PC-3 (cell line): ENCODE data around the gene WDR27. TPM values are rescaled to one million over a fixed set of nuclear protein-coding genes. Genes with fewer than 3 reads are reported as not detected.

ENCODE experiments used
- ATAC-seq: fragments of 200-7000 bp; cut with Tn5 transposase; 2 replicates; pipeline ENCODE4 v1.9.1; 2020; ENCODE audit warnings: mild to moderate bottlenecking, moderate library complexity
- BruUV-seq: library from RNA; stranded (reverse); fragments of 400-500 nt; replicated peaks from 2 replicates; lab custom pipeline; 2021; lab: Mats Ljungman, UMichigan
- CTCF ChIA-PET: fragments of 300-600 bp; sonication (Branson Sonifier 250); formaldehyde crosslinking; loops from one replicate; lab custom pipeline; 2022; ENCODE audit warnings: antibody characterized with exemption; lab: Charles Lee
- POLR2A ChIA-PET: fragments of 300-600 bp; sonication (Branson Sonifier 250); formaldehyde crosslinking; loops from one replicate; lab custom pipeline; 2022; ENCODE audit warnings: antibody characterized with exemption; ENCODE audit not compliant: unreplicated experiment; lab: Charles Lee
- DNase-seq: peaks from one replicate; pipeline ENCODE4 v3.0.0-alpha.2; 2015
- H2AFZ ChIP-seq: fragments of 300-600 bp; sonication (generic); 2 replicates; pipeline ENCODE4 v1.6.0; 2016; ENCODE audit warnings: antibody characterized with exemption, low read length
- H3F3A ChIP-seq: fragments of 300-600 bp; sonication (generic); one replicate; pipeline ENCODE4 v1.6.0; 2017; ENCODE audit warnings: antibody characterized with exemption, low read length, control low read depth, mild to moderate bottlenecking; ENCODE audit not compliant: unreplicated experiment
- H3K27ac ChIP-seq: fragments of 300-600 bp; sonication (generic); 2 replicates; pipeline ENCODE4 v1.5.1; 2016; ENCODE audit warnings: mild to moderate bottlenecking, low read length
- H3K27me3 ChIP-seq: fragments of 300-600 bp; sonication (generic); 2 replicates; pipeline ENCODE4 v1.6.1; 2016; ENCODE audit warnings: low read length, mixed read lengths
- H3K36me3 ChIP-seq: fragments of 300-600 bp; sonication (generic); 2 replicates; pipeline ENCODE4 v1.6.1; 2016; ENCODE audit warnings: low read depth, mixed run types, low read length, mixed read lengths
- H3K4me1 ChIP-seq: fragments of 300-600 bp; sonication (generic); 2 replicates; pipeline ENCODE4 v1.5.1; 2016; ENCODE audit warnings: low read length; ENCODE audit not compliant: insufficient read depth
- H3K4me2 ChIP-seq: fragments of 300-600 bp; sonication (generic); 2 replicates; pipeline ENCODE4 v1.6.0; 2016; ENCODE audit warnings: low read length
- H3K4me3 ChIP-seq: fragments of 300-600 bp; sonication (generic); 2 replicates; pipeline ENCODE4 v1.5.1; 2016; ENCODE audit warnings: mild to moderate bottlenecking, low read length, mixed read lengths
- H3K79me2 ChIP-seq: fragments of 300-600 bp; sonication (generic); 2 replicates; pipeline ENCODE4 v1.6.1; 2017; ENCODE audit warnings: low read length, mixed read lengths
- H3K9ac ChIP-seq: fragments of 300-600 bp; sonication (generic); 2 replicates; pipeline ENCODE4 v1.6.0; 2016; ENCODE audit warnings: mild to moderate bottlenecking, low read length
- H3K9me2 ChIP-seq: fragments of 300-600 bp; sonication (generic); replicated peaks from 2 replicates; pipeline ENCODE4 v1.6.1; 2016; ENCODE audit warnings: mixed run types, low read length, mixed read lengths
- H3K9me3 ChIP-seq: fragments of 300-600 bp; sonication (generic); 2 replicates; pipeline ENCODE4 v1.6.1; 2016; ENCODE audit warnings: low read length, mixed read lengths
- H4K20me1 ChIP-seq: fragments of 300-600 bp; sonication (generic); 2 replicates; pipeline ENCODE4 v1.6.1; 2016; ENCODE audit warnings: low read length, mixed read lengths
- EZH2 ChIP-seq: fragments of 300-600 bp; sonication (generic); IDR thresholded peaks from one replicate; pipeline ENCODE4 v1.6.1; 2017; ENCODE audit warnings: antibody characterized with exemption, mild to moderate bottlenecking, low read length; ENCODE audit not compliant: unreplicated experiment
- EZH2phosphoT487 ChIP-seq: fragments of 300-600 bp; sonication (generic); IDR thresholded peaks from 2 replicates; pipeline ENCODE4 v1.6.1; 2018; ENCODE audit warnings: mild to moderate bottlenecking, antibody characterized with exemption, low read length, borderline replicate concordance
- intact Hi-C: fragments of 100-400 bp; cut with micrococcal nuclease; formaldehyde crosslinking; loops from 2 replicates; pipeline ENCODE4 v1.9.0; 2023
- total RNA-seq: library from RNA; depleted of rRNA; stranded (reverse); fragments of >200 nt; gene quantifications from 2 replicates; pipeline ENCODE4 v1.2.3, GENCODE V29; 2014
- TF ChIP-seq, protein P1 (sequence below): fragments of 300-600 bp; sonication (generic); conservative IDR thresholded peaks from 2 replicates; pipeline ENCODE4 v1.5.1; 2017; ENCODE audit warnings: antibody characterized with exemption, low read depth, mild to moderate bottlenecking, low read length

Gene WDR27
- total RNA-seq, 1 experiment from 2014 or later = 20.0 TPM

GRCh38 chr6:169473663-169474062 is 228.2 kb downstream of the WDR27 start:
- H3K4me3 ChIP-seq = no peak overlapping the region
- H2AFZ ChIP-seq = no peak overlapping the region
- intact Hi-C loops = no loop called here
- no peaks in the 10 kb centered on the region for H3K4me1 ChIP-seq
- no peaks in the 10 kb centered on the region for H3K79me2 ChIP-seq
- POLR2A ChIA-PET = no interaction called here
- no TSS peak for BruUV-seq
- no peaks in the 10 kb centered on the region for H3K36me3 ChIP-seq
- CTCF ChIA-PET = no interaction called here
- no peaks in the 10 kb centered on the region for H3K9me2 ChIP-seq
- H3K9me3 ChIP-seq = no peaks in the 10 kb centered on the region
- ATAC-seq = no peak
- no peaks in the 10 kb centered on the region for H3K27me3 ChIP-seq
- no peak for DNase-seq
- H3K9ac ChIP-seq = no peak overlapping the region
- H3K4me2 ChIP-seq = no peak overlapping the region
- H3K27ac ChIP-seq = no peak overlapping the region
- TF ChIP-seq EZH2 = no peak
- TF ChIP-seq EZH2phosphoT487 = no peak
- TF ChIP-seq, protein P1, sequence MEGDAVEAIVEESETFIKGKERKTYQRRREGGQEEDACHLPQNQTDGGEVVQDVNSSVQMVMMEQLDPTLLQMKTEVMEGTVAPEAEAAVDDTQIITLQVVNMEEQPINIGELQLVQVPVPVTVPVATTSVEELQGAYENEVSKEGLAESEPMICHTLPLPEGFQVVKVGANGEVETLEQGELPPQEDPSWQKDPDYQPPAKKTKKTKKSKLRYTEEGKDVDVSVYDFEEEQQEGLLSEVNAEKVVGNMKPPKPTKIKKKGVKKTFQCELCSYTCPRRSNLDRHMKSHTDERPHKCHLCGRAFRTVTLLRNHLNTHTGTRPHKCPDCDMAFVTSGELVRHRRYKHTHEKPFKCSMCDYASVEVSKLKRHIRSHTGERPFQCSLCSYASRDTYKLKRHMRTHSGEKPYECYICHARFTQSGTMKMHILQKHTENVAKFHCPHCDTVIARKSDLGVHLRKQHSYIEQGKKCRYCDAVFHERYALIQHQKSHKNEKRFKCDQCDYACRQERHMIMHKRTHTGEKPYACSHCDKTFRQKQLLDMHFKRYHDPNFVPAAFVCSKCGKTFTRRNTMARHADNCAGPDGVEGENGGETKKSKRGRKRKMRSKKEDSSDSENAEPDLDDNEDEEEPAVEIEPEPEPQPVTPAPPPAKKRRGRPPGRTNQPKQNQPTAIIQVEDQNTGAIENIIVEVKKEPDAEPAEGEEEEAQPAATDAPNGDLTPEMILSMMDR = no peak
- H4K20me1 ChIP-seq = no peaks in the 10 kb centered on the region
- H3F3A ChIP-seq = no peaks in the 10 kb centered on the region

GRCh38 chr6:169472786-169473416 is 228.9 kb downstream of the WDR27 start:
- no peak for DNase-seq
- no peak overlapping the region for H3K27ac ChIP-seq
- H3K4me3 ChIP-seq = no peak overlapping the region
- no peaks in the 10 kb centered on the region for H4K20me1 ChIP-seq
- H3K9me3 ChIP-seq = no peaks in the 10 kb centered on the region
- no peaks in the 10 kb centered on the region for H3K79me2 ChIP-seq
- no peak overlapping the region for H3K9ac ChIP-seq
- intact Hi-C loops = no loop called here
- no peaks in the 10 kb centered on the region for H3K36me3 ChIP-seq
- CTCF ChIA-PET = no interaction called here
- H3K4me1 ChIP-seq = no peaks in the 10 kb centered on the region
- no peaks in the 10 kb centered on the region for H3K27me3 ChIP-seq
- ATAC-seq = no peak
- H3F3A ChIP-seq = no peaks in the 10 kb centered on the region
- H3K9me2 ChIP-seq = no peaks in the 10 kb centered on the region
- BruUV-seq = no TSS peak
- no peak overlapping the region for H2AFZ ChIP-seq
- no peak overlapping the region for H3K4me2 ChIP-seq
- no peak for TF ChIP-seq EZH2
- TF ChIP-seq EZH2phosphoT487 = no peak
- TF ChIP-seq, protein P1 = no peak
- POLR2A ChIA-PET = no interaction called here

DNA sequence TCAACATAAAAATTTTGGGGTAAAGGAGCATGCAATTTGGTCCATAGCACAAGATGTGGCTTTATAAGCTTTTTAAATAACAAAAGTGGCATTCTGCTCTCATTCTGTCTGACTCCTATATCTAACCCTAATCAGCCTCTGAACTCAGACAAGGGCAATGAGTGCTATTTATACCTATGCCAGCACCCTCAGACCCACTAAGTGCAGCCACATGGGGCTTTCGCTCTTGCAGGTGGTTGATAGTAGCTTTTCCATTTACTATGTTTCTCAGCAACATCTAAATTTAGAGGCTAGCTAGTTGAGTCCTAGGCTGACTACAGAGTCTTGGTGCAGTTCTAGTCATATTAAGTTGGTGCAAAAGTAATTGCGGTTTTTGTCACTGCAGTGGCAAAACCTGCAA is 231.0 kb downstream of the WDR27 start:
- H3K4me2 ChIP-seq = no peak overlapping the region
- POLR2A ChIA-PET = no interaction called here
- ATAC-seq (no peak), DNase-seq (no peak)
- TF ChIP-seq EZH2 (no peak), EZH2phosphoT487 (no peak)
- TF ChIP-seq, protein P1 = no peak
- no peaks in the 10 kb centered on the region for H3F3A ChIP-seq
- CTCF ChIA-PET = no interaction called here
- no peak overlapping the region for H3K4me3 ChIP-seq
- H4K20me1 ChIP-seq = no peaks in the 10 kb centered on the region
- H3K79me2 ChIP-seq = no peaks in the 10 kb centered on the region
- intact Hi-C loops = no loop called here
- no TSS peak for BruUV-seq
- no peak overlapping the region for H3K27ac ChIP-seq
- no peaks in the 10 kb centered on the region for H3K9me3 ChIP-seq
- no peaks in the 10 kb centered on the region for H3K4me1 ChIP-seq
- no peaks in the 10 kb centered on the region for H3K9me2 ChIP-seq
- no peak overlapping the region for H3K9ac ChIP-seq
- no peaks in the 10 kb centered on the region for H3K27me3 ChIP-seq
- H3K36me3 ChIP-seq = no peaks in the 10 kb centered on the region
- no peak overlapping the region for H2AFZ ChIP-seq
